Globus pallidus (tissue), 1 donor: ENCODE measurements around the gene NSL1.
"Not testable (repeated sequence)": the region's sequence is repeated elsewhere in the genome, so short reads cannot be mapped to it uniquely, and the experiment has no call there.

Source experiments
- DNase-seq: peaks from one replicate; pipeline ENCODE4 v3.0.0-alpha.2; 2015; ENCODE audit warnings: low spot score

The NSL1 gene

GRCh38 chr1:212791676-212792395 lies at the start of gene NSL1, which contains the start of gene TATDN3:
Gene NSL1 (minus strand): TSS chr1:212791777. CDS start chr1:212791763, 14 bp downstream.
Gene TATDN3 (plus strand): TSS chr1:212791894. CDS start chr1:212791922, 28 bp downstream.
- peak; percentile 88 for DNase-seq

- DNase-seq, result no peak
These were observed 46.6 kb upstream of the NSL1 start for GRCh38 chr1:212838145-212838544.

GRCh38 chr1:212833211-212834207 lies 41.9 kb upstream of the NSL1 start:
- not testable (repeated sequence) for DNase-seq

GRCh38 chr1:212828395-212828794 lies 36.8 kb upstream of the NSL1 start:
- DNase-seq, result no peak

GRCh38 chr1:212827831-212828278 lies 36.3 kb upstream of the NSL1 start:
- no peak for DNase-seq

- DNase-seq, result no peak
These were observed 35.7 kb upstream of the NSL1 start for GRCh38 chr1:212827171-212827776.

GRCh38 chr1:212825798-212826452 lies 34.3 kb upstream of the NSL1 start:
- DNase-seq, result no peak

- no peak for DNase-seq
These were observed 32.6 kb upstream of the NSL1 start for GRCh38 chr1:212824201-212824600.

GRCh38 chr1:212822956-212823355 lies 31.4 kb upstream of the NSL1 start:
- no peak for DNase-seq

- no peak for DNase-seq
These were observed 29.4 kb upstream of the NSL1 start for GRCh38 chr1:212820969-212821368.

GRCh38 chr1:212819726-212820125 lies 28.1 kb upstream of the NSL1 start:
- DNase-seq, result no peak

- no peak for DNase-seq
These were observed 25.1 kb upstream of the NSL1 start for GRCh38 chr1:212816567-212817278.

- peak; percentile 31 for DNase-seq
These were observed 23.2 kb upstream of the NSL1 start for GRCh38 chr1:212814537-212815334.

- DNase-seq, result no peak
These were observed 14.2 kb upstream of the NSL1 start for GRCh38 chr1:212805767-212806166.

- no peak for DNase-seq
These were observed 6.1 kb upstream of the NSL1 start for GRCh38 chr1:212797681-212798080.

- peak; percentile 85 for DNase-seq
These were observed 3.0 kb upstream of the NSL1 start for GRCh38 chr1:212794561-212795014.

GRCh38 chr1:212792396-212792908 lies 875 bp upstream of the NSL1 start:
- no peak for DNase-seq

GRCh38 chr1:212791261-212791675 lies 309 bp downstream of the NSL1 start:
- no peak for DNase-seq

- no peak for DNase-seq
These were observed 5.7 kb downstream of the NSL1 start for GRCh38 chr1:212785871-212786270.

GRCh38 chr1:212783976-212784375 lies 7.6 kb downstream of the NSL1 start:
- no peak for DNase-seq
